GM19372 (cell line): ENCODE measurements around the gene GALNT16.

ENCODE experiments used
- ATAC-seq: cut with Tn5 transposase; IDR thresholded peaks from one replicate; pipeline ENCODE4 v1.9.1; 2021; ENCODE audit warnings: mild to moderate bottlenecking, low read depth, moderate library complexity; ENCODE audit not compliant: unreplicated experiment

GALNT16 gene

DNA sequence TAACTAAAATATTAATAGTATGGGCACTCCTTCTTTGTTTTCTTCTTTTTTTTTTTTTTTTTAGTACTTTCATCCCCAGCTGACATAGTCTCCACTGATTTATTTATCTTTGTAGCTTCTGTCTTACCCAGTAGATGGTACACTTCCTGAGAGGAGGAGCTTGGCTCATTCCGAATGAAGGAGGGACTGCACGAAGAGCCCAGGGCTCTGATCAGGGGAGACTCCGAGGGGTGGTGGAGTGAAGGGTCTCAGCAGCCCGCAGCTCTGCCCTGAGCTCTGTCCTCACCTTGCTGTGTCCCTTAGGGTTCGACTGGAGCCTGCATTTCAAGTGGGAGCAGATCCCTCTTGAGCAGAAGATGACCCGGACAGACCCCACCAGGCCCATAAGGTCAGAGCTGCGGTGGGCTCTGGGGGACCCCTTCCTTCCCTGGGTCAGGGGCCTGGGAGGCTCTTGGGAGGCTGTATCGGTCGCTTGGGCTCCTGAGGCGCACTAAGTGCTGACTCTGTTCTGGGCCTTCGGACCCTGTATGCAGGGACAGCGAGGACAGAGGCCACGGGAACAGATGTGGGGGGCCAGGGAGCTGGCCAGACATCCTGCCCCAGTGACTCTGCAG, 72.9 kb downstream of the GALNT16 start:
- no peak for ATAC-seq

- ATAC-seq, result no peak
Measured at GRCh38 chr14:69333791-69334337, 73.9 kb downstream of the GALNT16 start.

GRCh38 chr14:69334576-69334975, 74.6 kb downstream of the GALNT16 start:
- ATAC-seq, result no peak

GRCh38 chr14:69335371-69335771, 75.4 kb downstream of the GALNT16 start:
- no peak for ATAC-seq

GRCh38 chr14:69337984-69338383, 78.0 kb downstream of the GALNT16 start:
- no peak for ATAC-seq

DNA sequence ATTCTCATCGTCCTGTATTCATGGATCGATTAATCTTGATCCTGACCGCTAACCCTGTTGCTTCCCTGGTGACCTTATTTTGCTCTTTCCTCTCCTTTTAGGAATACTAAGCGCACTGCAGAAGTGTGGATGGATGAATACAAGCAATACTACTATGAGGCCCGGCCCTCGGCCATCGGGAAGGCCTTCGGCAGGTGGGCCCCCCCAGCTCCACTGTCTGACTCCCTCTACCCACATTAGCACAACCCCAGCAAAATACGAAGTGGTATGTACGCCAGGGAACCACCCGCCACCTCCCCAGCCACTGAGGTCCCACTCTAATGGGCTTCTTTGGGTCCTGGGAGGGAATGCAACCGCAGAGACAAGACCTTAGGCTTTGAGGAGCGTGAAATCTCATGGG, 79.5 kb downstream of the GALNT16 start:
- no peak for ATAC-seq

GRCh38 chr14:69342928-69343525, 83.1 kb downstream of the GALNT16 start:
- no peak for ATAC-seq

DNA sequence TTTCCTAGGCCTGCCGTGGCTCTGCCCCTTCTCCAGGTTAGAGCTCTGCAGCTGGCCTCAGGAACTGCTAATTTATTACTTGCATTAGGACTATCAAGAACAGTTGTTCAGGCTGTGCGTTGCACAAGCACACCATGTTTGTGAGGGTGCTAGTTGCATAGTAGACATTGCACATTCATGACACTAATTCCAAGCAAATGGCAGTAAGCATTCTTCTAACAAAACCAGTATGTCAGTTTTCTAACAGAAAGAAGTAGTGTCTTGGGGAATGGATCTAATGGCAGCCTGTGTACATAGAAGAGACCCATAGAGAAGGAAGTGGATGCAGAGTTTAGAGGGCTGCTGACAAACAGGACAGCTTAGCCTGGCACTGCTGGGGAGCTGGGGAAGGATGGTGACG, 84.2 kb downstream of the GALNT16 start:
- no peak for ATAC-seq

DNA sequence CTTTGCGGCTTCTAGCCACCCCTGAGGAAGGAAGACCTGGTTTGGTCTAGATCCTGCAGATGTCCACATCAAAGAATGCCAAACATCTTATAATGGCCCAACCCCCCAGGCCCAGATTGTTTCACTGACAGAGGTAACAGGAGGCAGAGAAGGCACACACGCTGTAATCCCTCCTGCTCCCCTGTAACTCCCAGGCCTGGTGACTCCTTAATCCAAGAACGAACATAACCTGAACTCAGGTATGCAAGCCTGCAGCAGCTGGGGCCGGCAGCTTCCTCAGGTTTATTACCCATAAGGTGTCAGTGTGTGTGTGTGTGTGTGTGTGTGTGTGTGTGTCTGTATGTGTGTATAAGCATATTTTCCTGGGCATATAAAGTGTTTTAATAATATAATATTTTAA, 85.4 kb downstream of the GALNT16 start:
- no peak for ATAC-seq

- no peak for ATAC-seq
Measured at GRCh38 chr14:69346710-69347109, 86.8 kb downstream of the GALNT16 start.

- no peak for ATAC-seq
Measured at GRCh38 chr14:69349091-69349777, 89.3 kb downstream of the GALNT16 start.

GRCh38 chr14:69350892-69351291, 90.9 kb downstream of the GALNT16 start:
- no peak for ATAC-seq

- no peak for ATAC-seq
Measured at GRCh38 chr14:69351385-69351784, 91.4 kb downstream of the GALNT16 start.

- ATAC-seq, result no peak
Measured at GRCh38 chr14:69351911-69352310, 92.0 kb downstream of the GALNT16 start.

DNA sequence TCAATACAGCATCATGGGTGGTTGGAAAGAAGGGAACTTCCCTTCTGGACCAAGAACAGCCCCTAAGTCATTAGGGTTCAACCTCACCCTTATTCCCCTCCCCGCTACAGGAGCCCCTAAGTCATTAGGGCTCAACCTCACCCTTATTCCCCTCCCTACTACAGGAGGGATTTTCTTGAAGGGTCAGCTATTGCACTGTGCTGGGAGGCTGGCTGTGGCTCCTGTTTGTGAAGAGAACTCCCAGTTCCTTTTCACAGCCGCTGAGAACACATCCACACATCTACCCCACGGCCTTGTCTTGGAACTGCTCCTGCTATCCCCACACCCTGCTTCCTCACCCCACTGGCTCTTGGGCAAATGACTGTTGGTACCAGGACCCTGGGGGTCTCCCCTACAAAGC, 93.2 kb downstream of the GALNT16 start:
- no peak for ATAC-seq

- peak; percentile 85 for ATAC-seq
Measured at GRCh38 chr14:69354383-69355153, 94.6 kb downstream of the GALNT16 start.

- ATAC-seq, result no peak
Measured at GRCh38 chr14:69355154-69355597, 95.2 kb downstream of the GALNT16 start.

- ATAC-seq, result no peak
Measured at GRCh38 chr14:69355607-69356281, 95.8 kb downstream of the GALNT16 start.

GRCh38 chr14:69356903-69357543, 97.1 kb downstream of the GALNT16 start:
- ATAC-seq, result no peak
